Measurements from ENCODE around the gene SEMA3D. TPM values are rescaled to one million over a fixed set of nuclear protein-coding genes. Genes with fewer than 3 reads are reported as not detected.

SEMA3D gene
- polyA plus RNA-seq, 2 of the 4 experiments (the other 2 are of a cell fraction) = 0.04 to 0.13 TPM

- ATAC-seq (no peak), FAIRE-seq (no peak), DNase-seq (ENCODE audit: low read depth in 1 of 2, low spot score in 1 of 2) (no peak)
- Histone ChIP-seq H3K9me3 (no peaks in the 10 kb centered on the region), H3K27ac (no peak overlapping the region), H3K4me1 (no peaks in the 10 kb centered on the region), H3K4me2 (no peak overlapping the region), H3K4me3 (no peak overlapping the region)
- POLR2A ChIA-PET = no interaction called here
- TF ChIP-seq TFCP2L1 (CRISPR knock-in tag; IDR thresholded peaks at IDR 0.05) = no peak
- WGBS (ENCODE audit: missing lambda C conversion rate) = 27% methylated on average over 1 of the region's 1 CpG
- CTCF ChIA-PET = interaction anchor here (1.5 kb wide), 1 partner anchor 24 kb away, joined by 7 read pairs; no protein-coding TSS in a partner anchor
These were observed 121.5 kb downstream of the SEMA3D start for GRCh38 chr7:85065306-85065705.

- no peak overlapping the region for H3K4me3 ChIP-seq
- FAIRE-seq (no peak), DNase-seq (ENCODE audit: low read depth in 1 of 2, low spot score in 1 of 2) (no peak), ATAC-seq (no peak)
- H3K4me1 ChIP-seq = no peaks in the 10 kb centered on the region
- 7% methylated on average over 1 of the region's 1 CpG for WGBS (ENCODE audit: missing lambda C conversion rate)
- no peak overlapping the region for H3K27ac ChIP-seq
- ChIA-PET POLR2A (no interaction called here), CTCF (no interaction called here)
- TF ChIP-seq REST (IDR thresholded peaks at IDR 0.05) (no peak), ESRRA (IDR thresholded peaks at IDR 0.05; ENCODE audit: borderline replicate concordance, low read length) (no peak), HMGXB4 (CRISPR knock-in tag; IDR thresholded peaks at IDR 0.05; ENCODE audit: borderline replicate concordance) (no peak), USF2 (IDR thresholded peaks at IDR 0.05) (no peak)
- H3K4me2 ChIP-seq = no peak overlapping the region
- H3K9me3 ChIP-seq = no peaks in the 10 kb centered on the region
These were observed 124.2 kb downstream of the SEMA3D start for GRCh38 chr7:85062651-85063050.

GRCh38 chr7:85061456-85061855, 125.4 kb downstream of the SEMA3D start:
- WGBS (ENCODE audit: missing lambda C conversion rate) = 54% methylated on average over 2 of the region's 2 CpGs
- Histone ChIP-seq H3K4me2 (no peak overlapping the region), H3K4me1 (no peaks in the 10 kb centered on the region), H3K27ac (no peak overlapping the region), H3K9me3 (no peaks in the 10 kb centered on the region), H3K4me3 (no peak overlapping the region)
- no peak for TF ChIP-seq ZNF302 (CRISPR knock-in tag; IDR thresholded peaks at IDR 0.05)
- no peak for TF ChIP-seq BHLHE40 (IDR thresholded peaks at IDR 0.05; ENCODE audit: low read depth, low read length)
- TF ChIP-seq BCL3 (IDR thresholded peaks at IDR 0.05) = no peak
- TF ChIP-seq REST (IDR thresholded peaks at IDR 0.05) = no peak
- TF ChIP-seq E2F6 (IDR thresholded peaks at IDR 0.05; ENCODE audit: borderline replicate concordance, low read depth) = no peak
- DNase-seq (ENCODE audit: low read depth in 1 of 2, low spot score in 1 of 2) (no peak), ATAC-seq (no peak), FAIRE-seq (no peak)
- POLR2A ChIA-PET = no interaction called here
- CTCF ChIA-PET = interaction anchor here (1.1 kb wide), 1 partner anchor 768 kb away, joined by 5 read pairs; no protein-coding TSS in a partner anchor
